GM12891 (cell line): ENCODE data around the gene FCHO1.

Experiments used
- DNase-seq: peaks from one replicate; pipeline ENCODE4 v3.0.0; 2011; ENCODE audit warnings: low spot score; ENCODE audit not compliant: insufficient read length
- FAIRE-seq: peaks from 2 replicates; lab custom pipeline; 2011; peaks lifted over from hg19 to GRCh38; lab: Jason Lieb, UNC
- PAX5 ChIP-seq: IDR thresholded peaks from 2 replicates; pipeline ENCODE4 v1.6.1; 2011; ENCODE audit warnings: low read length, moderate library complexity, mild to moderate bottlenecking; ENCODE audit not compliant: insufficient read depth, severe bottlenecking
- POLR2A ChIP-seq: IDR thresholded peaks from 2 replicates; pipeline ENCODE4 v1.6.1; 2011; ENCODE audit warnings: low read depth, low read length, control low read depth
- POLR2AphosphoS5 ChIP-seq: IDR thresholded peaks from 2 replicates; pipeline ENCODE4 v1.6.1; 2011; ENCODE audit warnings: low read depth, low read length, control low read depth
- POU2F2 ChIP-seq: IDR thresholded peaks from 2 replicates; pipeline ENCODE4 v1.6.1; 2011; ENCODE audit warnings: low read depth, mild to moderate bottlenecking, control low read depth, low read length, moderate library complexity
- SPI1 ChIP-seq: IDR thresholded peaks from 2 replicates; pipeline ENCODE4 v1.6.1; 2011; ENCODE audit warnings: low read depth, low read length, control low read depth
- TAF1 ChIP-seq: IDR thresholded peaks from 2 replicates; pipeline ENCODE4 v1.6.1; 2011; ENCODE audit warnings: low read depth, low read length, control low read depth

Gene FCHO1

DNA sequence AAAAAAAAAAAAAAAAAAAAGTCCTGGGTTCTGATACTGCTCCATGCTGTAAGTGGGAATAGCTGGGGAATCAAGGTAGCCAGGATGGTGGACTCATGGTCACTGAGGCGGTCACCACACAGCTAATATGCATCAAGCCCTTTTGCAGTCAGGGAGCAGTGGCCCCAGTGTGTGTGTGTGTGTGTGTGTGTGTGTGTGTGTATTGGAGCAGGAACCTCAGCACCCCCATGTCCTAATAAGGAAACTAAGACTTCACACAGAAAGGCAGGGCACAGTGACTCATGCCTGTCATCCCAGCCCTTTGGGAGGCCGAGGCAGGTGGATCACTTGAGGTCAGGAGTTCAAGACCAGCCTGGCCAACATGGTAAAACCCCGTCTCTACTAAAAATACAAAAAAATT, 55.7 kb downstream of the FCHO1 start:
- TF ChIP-seq TAF1, result no peak
- TF ChIP-seq POLR2AphosphoS5, result no peak
- TF ChIP-seq POLR2A, result no peak
- TF ChIP-seq SPI1, result no peak
- no peak for TF ChIP-seq PAX5
- TF ChIP-seq POU2F2, result no peak
- FAIRE-seq (no peak), DNase-seq (no peak)

DNA sequence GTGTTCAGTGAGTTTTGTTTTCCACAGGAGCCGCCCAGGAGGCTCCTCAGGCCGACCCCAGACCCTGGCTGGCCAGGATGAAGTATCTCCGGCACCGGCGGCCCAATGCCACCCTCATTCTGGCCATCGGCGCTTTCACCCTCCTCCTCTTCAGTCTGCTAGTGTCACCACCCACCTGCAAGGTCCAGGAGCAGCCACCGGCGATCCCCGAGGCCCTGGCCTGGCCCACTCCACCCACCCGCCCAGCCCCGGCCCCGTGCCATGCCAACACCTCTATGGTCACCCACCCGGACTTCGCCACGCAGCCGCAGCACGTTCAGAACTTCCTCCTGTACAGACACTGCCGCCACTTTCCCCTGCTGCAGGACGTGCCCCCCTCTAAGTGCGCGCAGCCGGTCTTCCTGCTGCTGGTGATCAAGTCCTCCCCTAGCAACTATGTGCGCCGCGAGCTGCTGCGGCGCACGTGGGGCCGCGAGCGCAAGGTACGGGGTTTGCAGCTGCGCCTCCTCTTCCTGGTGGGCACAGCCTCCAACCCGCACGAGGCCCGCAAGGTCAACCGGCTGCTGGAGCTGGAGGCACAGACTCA, 56.5 kb downstream of the FCHO1 start:
- no peak for FAIRE-seq

GRCh38 chr19:17811103-17811502, 59.8 kb downstream of the FCHO1 start:
- FAIRE-seq, result no peak
- TF ChIP-seq SPI1, result no peak
- TF ChIP-seq TAF1, result no peak
- no peak for TF ChIP-seq POU2F2
- no peak for TF ChIP-seq PAX5
- no peak for TF ChIP-seq POLR2A
- no peak for TF ChIP-seq POLR2AphosphoS5
- no peak for DNase-seq

More for the DNA sequence above, 56.5 kb downstream of the FCHO1 start:
- no peak for TF ChIP-seq SPI1
- TF ChIP-seq POLR2A, result no peak
- TF ChIP-seq POU2F2, result no peak
- no peak for TF ChIP-seq POLR2AphosphoS5
- TF ChIP-seq PAX5, result no peak
- no peak for TF ChIP-seq TAF1
- no peak for DNase-seq

GRCh38 chr19:17811681-17812080, 60.4 kb downstream of the FCHO1 start:
- FAIRE-seq (no peak), DNase-seq (no peak)
- no peak for TF ChIP-seq POLR2A
- TF ChIP-seq TAF1, result no peak
- TF ChIP-seq POLR2AphosphoS5, result no peak
- no peak for TF ChIP-seq POU2F2
- no peak for TF ChIP-seq SPI1
- TF ChIP-seq PAX5, result no peak

- TF ChIP-seq POU2F2 (no peak), TAF1 (no peak), PAX5 (no peak), POLR2AphosphoS5 (no peak), SPI1 (no peak), POLR2A (no peak)
- DNase-seq (no peak), FAIRE-seq (no peak)
Measured at GRCh38 chr19:17812099-17812498, 60.8 kb downstream of the FCHO1 start.

- DNase-seq, result no peak
- FAIRE-seq, result no peak
- TF ChIP-seq SPI1 (no peak), PAX5 (no peak), TAF1 (no peak), POU2F2 (no peak), POLR2A (no peak), POLR2AphosphoS5 (no peak)
Measured at GRCh38 chr19:17817668-17818363, 66.5 kb downstream of the FCHO1 start.

GRCh38 chr19:17821190-17821589, 69.9 kb downstream of the FCHO1 start, which contains the start of gene INSL3:
Gene INSL3, minus strand, starts transcription at chr19:17821519. Its CDS starts 13 bp downstream, at chr19:17821506.
- FAIRE-seq (no peak), DNase-seq (no peak)
- no peak for TF ChIP-seq SPI1
- TF ChIP-seq POLR2A, result no peak
- TF ChIP-seq POU2F2, result no peak
- no peak for TF ChIP-seq POLR2AphosphoS5
- TF ChIP-seq PAX5, result no peak
- no peak for TF ChIP-seq TAF1

GRCh38 chr19:17824339-17824738, 73.1 kb downstream of the FCHO1 start:
- FAIRE-seq (no peak), DNase-seq (no peak)
- TF ChIP-seq SPI1, result no peak
- TF ChIP-seq POLR2A, result no peak
- no peak for TF ChIP-seq TAF1
- no peak for TF ChIP-seq POU2F2
- no peak for TF ChIP-seq PAX5
- no peak for TF ChIP-seq POLR2AphosphoS5

- no peak for FAIRE-seq
Measured at GRCh38 chr19:17826508-17827056, 75.3 kb downstream of the FCHO1 start.

GRCh38 chr19:17829855-17830566, 78.7 kb downstream of the FCHO1 start:
- TF ChIP-seq POLR2AphosphoS5 (no peak), TAF1 (no peak), POU2F2 (no peak), POLR2A (no peak), SPI1 (no peak), PAX5 (no peak)
- FAIRE-seq (no peak), DNase-seq (no peak)

More at GRCh38 chr19:17826508-17827056, 75.3 kb downstream of the FCHO1 start:
- TF ChIP-seq PAX5 (no peak), TAF1 (no peak), POLR2AphosphoS5 (no peak)
- no peak for DNase-seq
